DOHH2 (cell line): ENCODE results near the gene DDIT4.

ENCODE experiments used
- H3F3A ChIP-seq: fragments of 200-600 bp; sonication (generic), shearing (Covaris generic); 2 replicates; pipeline ENCODE4 v1.6.0; 2016; ENCODE audit warnings: antibody characterized with exemption, mild to moderate bottlenecking; ENCODE audit not compliant: control insufficient read depth, insufficient read depth
- H3K27ac ChIP-seq: fragments of 200-600 bp; sonication (generic); 2 replicates; pipeline ENCODE4 v1.5.1; 2014; ENCODE audit warnings: low read depth, mild to moderate bottlenecking, low read length, moderate library complexity
- H3K27me3 ChIP-seq: fragments of 200-600 bp; sonication (generic); 2 replicates; pipeline ENCODE4 v1.6.1; 2014; ENCODE audit warnings: mild to moderate bottlenecking, low read length, mixed read lengths; ENCODE audit not compliant: control insufficient read depth
- H3K36me3 ChIP-seq: fragments of 200-600 bp; sonication (generic); 2 replicates; pipeline ENCODE4 v1.6.1; 2014; ENCODE audit warnings: mild to moderate bottlenecking, low read length, moderate library complexity, mixed read lengths; ENCODE audit not compliant: control insufficient read depth
- H3K4me1 ChIP-seq: fragments of 200-600 bp; sonication (generic); 2 replicates; pipeline ENCODE4 v1.6.1; 2014; ENCODE audit warnings: mild to moderate bottlenecking, low read length, mixed read lengths; ENCODE audit not compliant: control insufficient read depth
- H3K4me2 ChIP-seq: fragments of 200-600 bp; sonication (generic); 2 replicates; pipeline ENCODE4 v1.6.0; 2014; ENCODE audit warnings: mild to moderate bottlenecking, low read length, moderate library complexity
- H3K4me3 ChIP-seq: fragments of 200-600 bp; sonication (generic); 2 replicates; pipeline ENCODE4 v1.5.1; 2014; ENCODE audit warnings: mild to moderate bottlenecking, low read length, mixed read lengths
- H3K79me2 ChIP-seq: fragments of 200-600 bp; sonication (generic); 2 replicates; pipeline ENCODE4 v1.6.1; 2014; ENCODE audit warnings: mild to moderate bottlenecking, low read length, mixed read lengths; ENCODE audit not compliant: control insufficient read depth
- H3K9me2 ChIP-seq: fragments of 200-600 bp; sonication (generic); replicated peaks from 2 replicates; pipeline ENCODE4 v1.6.1; 2014; ENCODE audit warnings: mild to moderate bottlenecking, low read length, mixed read lengths; ENCODE audit not compliant: control insufficient read depth
- H3K9me3 ChIP-seq: fragments of 200-600 bp; sonication (generic); 2 replicates; pipeline ENCODE4 v1.6.1; 2014; ENCODE audit warnings: antibody characterized with exemption, low read length, mixed read lengths; ENCODE audit not compliant: control insufficient read depth, insufficient read depth
- H4K20me1 ChIP-seq: fragments of 200-600 bp; sonication (generic); 2 replicates; pipeline ENCODE4 v1.6.0; 2014; ENCODE audit warnings: low read depth, mild to moderate bottlenecking, antibody characterized with exemption, low read length, moderate library complexity; ENCODE audit not compliant: control insufficient read depth, insufficient read depth
- EZH2phosphoT487 ChIP-seq: fragments of 200-600 bp; sonication (generic); IDR thresholded peaks from 2 replicates; pipeline ENCODE4 v1.6.1; 2017; ENCODE audit warnings: borderline replicate concordance, mild to moderate bottlenecking, antibody characterized with exemption, low read length, moderate library complexity, mixed read lengths
- TF ChIP-seq, protein P1 (sequence below): fragments of 200-600 bp; sonication (generic); IDR thresholded peaks from one replicate; pipeline ENCODE4 v1.5.1; 2014; ENCODE audit warnings: antibody characterized with exemption, mild to moderate bottlenecking, low read depth, low read length; ENCODE audit not compliant: poor library complexity, severe bottlenecking

DDIT4 gene

GRCh38 chr10:72258617-72259016 is 15.1 kb upstream of the DDIT4 start:
- Histone ChIP-seq H3K9me2 (no peaks in the 10 kb centered on the region), H3K4me1 (peaks cover 92% of the 10 kb centered on the region), H3F3A (peaks cover 21% of the 10 kb centered on the region), H3K36me3 (no peaks in the 10 kb centered on the region), H3K4me3 (no peak overlapping the region), H3K27ac (no peak overlapping the region), H3K9me3 (no peaks in the 10 kb centered on the region), H3K79me2 (no peaks in the 10 kb centered on the region), H4K20me1 (no peaks in the 10 kb centered on the region), H3K27me3 (no peaks in the 10 kb centered on the region), H3K4me2 (0 out of 2 replicates have a peak overlapping the region, but pooled peaks have one; percentile 99)
- TF ChIP-seq EZH2phosphoT487: no peak
- TF ChIP-seq, protein P1, sequence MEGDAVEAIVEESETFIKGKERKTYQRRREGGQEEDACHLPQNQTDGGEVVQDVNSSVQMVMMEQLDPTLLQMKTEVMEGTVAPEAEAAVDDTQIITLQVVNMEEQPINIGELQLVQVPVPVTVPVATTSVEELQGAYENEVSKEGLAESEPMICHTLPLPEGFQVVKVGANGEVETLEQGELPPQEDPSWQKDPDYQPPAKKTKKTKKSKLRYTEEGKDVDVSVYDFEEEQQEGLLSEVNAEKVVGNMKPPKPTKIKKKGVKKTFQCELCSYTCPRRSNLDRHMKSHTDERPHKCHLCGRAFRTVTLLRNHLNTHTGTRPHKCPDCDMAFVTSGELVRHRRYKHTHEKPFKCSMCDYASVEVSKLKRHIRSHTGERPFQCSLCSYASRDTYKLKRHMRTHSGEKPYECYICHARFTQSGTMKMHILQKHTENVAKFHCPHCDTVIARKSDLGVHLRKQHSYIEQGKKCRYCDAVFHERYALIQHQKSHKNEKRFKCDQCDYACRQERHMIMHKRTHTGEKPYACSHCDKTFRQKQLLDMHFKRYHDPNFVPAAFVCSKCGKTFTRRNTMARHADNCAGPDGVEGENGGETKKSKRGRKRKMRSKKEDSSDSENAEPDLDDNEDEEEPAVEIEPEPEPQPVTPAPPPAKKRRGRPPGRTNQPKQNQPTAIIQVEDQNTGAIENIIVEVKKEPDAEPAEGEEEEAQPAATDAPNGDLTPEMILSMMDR: no peak

DNA sequence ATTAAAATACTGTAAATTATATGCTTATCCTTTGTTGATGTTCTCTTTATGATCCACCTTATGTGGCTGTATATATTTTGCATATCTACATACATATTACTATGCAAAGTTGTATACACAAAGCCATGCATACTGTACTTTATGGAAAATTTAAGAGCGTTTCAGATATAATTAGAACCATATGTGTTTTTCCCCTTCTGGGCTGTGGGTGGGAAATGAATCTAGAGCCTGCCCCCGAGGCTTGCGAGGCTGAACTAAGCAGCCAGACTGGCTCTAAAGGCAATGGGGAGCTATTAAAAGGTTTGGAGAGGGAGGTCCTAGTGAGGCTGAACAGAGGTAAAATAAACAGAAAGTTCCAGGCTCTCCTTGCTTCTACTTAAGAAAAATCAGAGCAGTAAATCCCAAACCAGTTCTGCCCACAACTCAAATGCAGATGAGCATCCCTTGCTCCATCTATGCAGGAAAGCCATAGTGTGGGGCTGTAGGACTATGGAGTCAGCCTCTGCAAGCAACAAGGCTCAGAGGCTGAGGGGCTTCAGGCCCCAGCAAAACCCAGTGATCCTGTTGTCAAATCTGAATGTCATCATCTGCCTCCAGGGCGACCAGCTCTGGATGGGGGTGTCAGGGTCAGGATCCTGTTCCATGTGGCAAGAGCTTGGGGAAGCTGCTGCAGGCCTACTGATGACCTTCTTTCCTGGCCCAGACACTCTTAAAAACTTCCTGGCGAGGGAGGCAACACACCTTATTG is 14.1 kb upstream of the DDIT4 start:
- peak overlapping the region; percentile 74 for H3K4me3 ChIP-seq

DNA sequence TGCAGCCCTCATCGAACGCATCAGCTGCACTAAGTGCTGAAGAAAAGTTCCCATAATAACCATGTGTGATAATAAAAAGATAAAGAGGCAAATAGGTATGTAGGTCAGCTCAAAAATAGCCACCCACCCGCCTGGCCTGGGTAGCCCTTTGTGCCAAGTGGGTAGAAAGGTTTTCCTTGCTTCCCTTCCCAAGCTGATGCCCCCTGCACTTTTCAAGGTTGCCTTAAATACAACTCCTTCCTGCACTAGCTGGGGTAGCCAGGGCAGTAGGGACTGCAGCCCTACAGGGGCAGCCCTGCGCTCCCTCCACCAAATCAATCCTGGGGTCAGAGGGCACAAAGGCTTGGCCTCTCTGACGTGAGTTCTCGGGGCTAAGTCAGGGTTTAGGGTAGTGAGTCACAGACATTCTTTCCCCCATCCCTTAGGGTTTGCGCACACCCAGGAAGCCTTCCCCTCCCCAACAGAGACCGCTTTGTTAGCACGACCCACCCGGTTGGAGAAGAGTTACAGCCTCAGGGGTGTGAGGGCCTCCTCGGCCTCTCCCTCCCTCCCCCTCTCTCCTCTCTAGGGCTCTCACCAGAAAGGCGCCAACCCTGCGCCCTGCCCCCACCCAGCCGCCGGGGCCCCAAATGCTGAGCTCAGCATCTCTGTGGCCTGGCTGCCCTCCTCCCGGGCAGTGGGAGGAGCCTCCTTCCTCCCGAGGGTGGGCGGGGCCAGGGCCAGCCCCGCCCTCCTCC is 13.3 kb upstream of the DDIT4 start:
- Histone ChIP-seq H3K9me3 (no peaks in the 10 kb centered on the region), H3K4me2 (peak overlapping the region; percentile 99), H4K20me1 (no peaks in the 10 kb centered on the region), H3K27ac (peak overlapping the region; percentile 94), H3K36me3 (no peaks in the 10 kb centered on the region), H3K4me1 (peaks cover 97% of the 10 kb centered on the region), H3F3A (peaks cover 26% of the 10 kb centered on the region), H3K4me3 (peak overlapping the region; percentile 74), H3K27me3 (no peaks in the 10 kb centered on the region), H3K79me2 (no peaks in the 10 kb centered on the region), H3K9me2 (no peaks in the 10 kb centered on the region)
- no peak for TF ChIP-seq EZH2phosphoT487

More for the DNA sequence above, 14.1 kb upstream of the DDIT4 start:
- TF ChIP-seq EZH2phosphoT487: no peak
- TF ChIP-seq, protein P1: no peak
- no peaks in the 10 kb centered on the region for H3K27me3 ChIP-seq
- H3K27ac ChIP-seq: peak overlapping the region; percentile 94
- peaks cover 97% of the 10 kb centered on the region for H3K4me1 ChIP-seq
- H3K9me3 ChIP-seq: no peaks in the 10 kb centered on the region
- H3K79me2 ChIP-seq: no peaks in the 10 kb centered on the region
- no peaks in the 10 kb centered on the region for H4K20me1 ChIP-seq
- peaks cover 24% of the 10 kb centered on the region for H3F3A ChIP-seq
- H3K36me3 ChIP-seq: no peaks in the 10 kb centered on the region
- H3K9me2 ChIP-seq: no peaks in the 10 kb centered on the region
- H3K4me2 ChIP-seq: peak overlapping the region; percentile 99
